ENCODE data around the gene LYST.

DNA sequence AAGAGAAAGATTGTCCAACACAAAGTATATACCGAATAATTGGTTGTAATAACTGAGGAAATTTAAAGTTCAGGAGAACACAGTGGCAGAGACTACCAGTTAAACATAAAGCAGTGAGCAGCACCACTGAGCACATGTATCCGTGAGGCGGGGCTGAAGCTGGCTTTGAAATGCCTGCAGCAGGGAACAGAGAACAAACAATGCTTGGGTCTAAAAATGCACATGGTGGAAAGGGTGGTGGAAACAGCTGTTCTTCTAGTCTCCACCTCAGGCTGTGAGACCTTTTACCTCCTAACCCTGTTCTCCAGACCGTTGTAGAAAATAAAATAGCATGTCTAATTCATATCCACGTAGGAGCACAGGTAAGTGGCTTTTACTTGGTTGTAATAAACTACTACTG is 209.4 kb downstream of the LYST start:
- TF ChIP-seq EZH2 (IDR thresholded peaks at IDR 0.05; ENCODE audit: borderline replicate concordance, insufficient read depth, low read length, poor library complexity, severe bottlenecking) (no peak), POLR2AphosphoS5 (IDR thresholded peaks at IDR 0.05) (no peak)
- TF ChIP-seq, protein P1, sequence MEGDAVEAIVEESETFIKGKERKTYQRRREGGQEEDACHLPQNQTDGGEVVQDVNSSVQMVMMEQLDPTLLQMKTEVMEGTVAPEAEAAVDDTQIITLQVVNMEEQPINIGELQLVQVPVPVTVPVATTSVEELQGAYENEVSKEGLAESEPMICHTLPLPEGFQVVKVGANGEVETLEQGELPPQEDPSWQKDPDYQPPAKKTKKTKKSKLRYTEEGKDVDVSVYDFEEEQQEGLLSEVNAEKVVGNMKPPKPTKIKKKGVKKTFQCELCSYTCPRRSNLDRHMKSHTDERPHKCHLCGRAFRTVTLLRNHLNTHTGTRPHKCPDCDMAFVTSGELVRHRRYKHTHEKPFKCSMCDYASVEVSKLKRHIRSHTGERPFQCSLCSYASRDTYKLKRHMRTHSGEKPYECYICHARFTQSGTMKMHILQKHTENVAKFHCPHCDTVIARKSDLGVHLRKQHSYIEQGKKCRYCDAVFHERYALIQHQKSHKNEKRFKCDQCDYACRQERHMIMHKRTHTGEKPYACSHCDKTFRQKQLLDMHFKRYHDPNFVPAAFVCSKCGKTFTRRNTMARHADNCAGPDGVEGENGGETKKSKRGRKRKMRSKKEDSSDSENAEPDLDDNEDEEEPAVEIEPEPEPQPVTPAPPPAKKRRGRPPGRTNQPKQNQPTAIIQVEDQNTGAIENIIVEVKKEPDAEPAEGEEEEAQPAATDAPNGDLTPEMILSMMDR (IDR thresholded peaks at IDR 0.05; ENCODE audit: poor library complexity, severe bottlenecking), result no peak

All from neural cell (in vitro differentiated cells).